ENCODE results near the gene CILP. TPM values are rescaled to one million over a fixed set of nuclear protein-coding genes. Genes with fewer than 3 reads are reported as not detected.

CILP gene
- total RNA-seq, 1 experiment from 2014 or later = not detected

- Mint-ChIP-seq H3K4me1 (no peaks in the 10 kb centered on the region), H3K36me3 (peaks cover 17% of the 10 kb centered on the region), H3K27me3 (ENCODE audit: low read depth) (no peaks in the 10 kb centered on the region), H3K9me3 (no peaks in the 10 kb centered on the region), H3K27ac (no peak overlapping the region), H3K4me3 (no peak overlapping the region)
- DNase-seq (ENCODE audit: low spot score) (no peak), ATAC-seq (no peak)
- TF ChIP-seq ZBTB43 (CRISPR knock-in tag; IDR thresholded peaks at IDR 0.05) (no peak), EMX1 (CRISPR knock-in tag; IDR thresholded peaks at IDR 0.05) (no peak), FOXK1 (CRISPR knock-in tag; IDR thresholded peaks at IDR 0.05) (no peak), E2F5 (CRISPR knock-in tag; IDR thresholded peaks at IDR 0.05) (no peak), ATF2 (CRISPR knock-in tag; IDR thresholded peaks at IDR 0.05; ENCODE audit: borderline replicate concordance, low read depth) (no peak), E2F1 (CRISPR knock-in tag; IDR thresholded peaks at IDR 0.05) (no peak), GABPB1 (CRISPR knock-in tag; IDR thresholded peaks at IDR 0.05) (no peak), ZNF532 (CRISPR knock-in tag; IDR thresholded peaks at IDR 0.05; ENCODE audit: borderline replicate concordance) (no peak), RORB (CRISPR knock-in tag; IDR thresholded peaks at IDR 0.05) (no peak), GRHL2 (CRISPR knock-in tag; IDR thresholded peaks at IDR 0.05; ENCODE audit: insufficient replicate concordance, severe bottlenecking) (no peak), SOX15 (CRISPR knock-in tag; IDR thresholded peaks at IDR 0.05) (no peak), NFATC4 (CRISPR knock-in tag; IDR thresholded peaks at IDR 0.05) (no peak), CREM (CRISPR knock-in tag; IDR thresholded peaks at IDR 0.05) (no peak), ZNF396 (CRISPR knock-in tag; IDR thresholded peaks at IDR 0.05; ENCODE audit: borderline replicate concordance) (no peak), JUN (CRISPR knock-in tag; IDR thresholded peaks at IDR 0.05) (no peak)
- ChIA-PET POLR2A (no interaction called here), CTCF (no interaction called here)
These were observed 48.2 kb downstream of the CILP start for GRCh38 chr15:65163041-65163440.

GRCh38 chr15:65156692-65157091, 54.6 kb downstream of the CILP start:
- CTCF ChIA-PET = no interaction called here
- no peak overlapping the region for H3K27ac Mint-ChIP-seq
- peaks cover 40% of the 10 kb centered on the region for H3K36me3 Mint-ChIP-seq
- DNase-seq (ENCODE audit: low spot score) (no peak), ATAC-seq (no peak)
- no peak overlapping the region for H3K4me3 Mint-ChIP-seq
- H3K4me1 Mint-ChIP-seq = no peaks in the 10 kb centered on the region
- no peaks in the 10 kb centered on the region for H3K27me3 Mint-ChIP-seq (ENCODE audit: low read depth)
- POLR2A ChIA-PET = no interaction called here
- TF ChIP-seq ATF6 (CRISPR knock-in tag; IDR thresholded peaks at IDR 0.05) (no peak), FOXK1 (CRISPR knock-in tag; IDR thresholded peaks at IDR 0.05) (no peak), IRF2 (CRISPR knock-in tag; IDR thresholded peaks at IDR 0.05; ENCODE audit: borderline replicate concordance, low read depth) (no peak), GABPB1 (CRISPR knock-in tag; IDR thresholded peaks at IDR 0.05) (no peak), ATF3 (CRISPR knock-in tag; conservative IDR thresholded peaks at IDR 0.05) (no peak), ZBTB43 (CRISPR knock-in tag; IDR thresholded peaks at IDR 0.05) (no peak), ESRRA (CRISPR knock-in tag; IDR thresholded peaks at IDR 0.05; ENCODE audit: borderline replicate concordance) (no peak), USF2 (CRISPR knock-in tag; IDR thresholded peaks at IDR 0.05) (no peak), CREM (CRISPR knock-in tag; IDR thresholded peaks at IDR 0.05) (no peak)
- no peaks in the 10 kb centered on the region for H3K9me3 Mint-ChIP-seq

All from WTC11 (cell line).